GM21447 (cell line): ENCODE measurements around the gene MYO3B.
A peak's percentile ranks its signal among the peaks of the same experiment; 100 is the strongest.

Source experiments
- ATAC-seq: cut with Tn5 transposase; IDR thresholded peaks from one replicate; pipeline ENCODE4 v1.9.1; 2021; ENCODE audit not compliant: unreplicated experiment

The MYO3B gene, protein sequence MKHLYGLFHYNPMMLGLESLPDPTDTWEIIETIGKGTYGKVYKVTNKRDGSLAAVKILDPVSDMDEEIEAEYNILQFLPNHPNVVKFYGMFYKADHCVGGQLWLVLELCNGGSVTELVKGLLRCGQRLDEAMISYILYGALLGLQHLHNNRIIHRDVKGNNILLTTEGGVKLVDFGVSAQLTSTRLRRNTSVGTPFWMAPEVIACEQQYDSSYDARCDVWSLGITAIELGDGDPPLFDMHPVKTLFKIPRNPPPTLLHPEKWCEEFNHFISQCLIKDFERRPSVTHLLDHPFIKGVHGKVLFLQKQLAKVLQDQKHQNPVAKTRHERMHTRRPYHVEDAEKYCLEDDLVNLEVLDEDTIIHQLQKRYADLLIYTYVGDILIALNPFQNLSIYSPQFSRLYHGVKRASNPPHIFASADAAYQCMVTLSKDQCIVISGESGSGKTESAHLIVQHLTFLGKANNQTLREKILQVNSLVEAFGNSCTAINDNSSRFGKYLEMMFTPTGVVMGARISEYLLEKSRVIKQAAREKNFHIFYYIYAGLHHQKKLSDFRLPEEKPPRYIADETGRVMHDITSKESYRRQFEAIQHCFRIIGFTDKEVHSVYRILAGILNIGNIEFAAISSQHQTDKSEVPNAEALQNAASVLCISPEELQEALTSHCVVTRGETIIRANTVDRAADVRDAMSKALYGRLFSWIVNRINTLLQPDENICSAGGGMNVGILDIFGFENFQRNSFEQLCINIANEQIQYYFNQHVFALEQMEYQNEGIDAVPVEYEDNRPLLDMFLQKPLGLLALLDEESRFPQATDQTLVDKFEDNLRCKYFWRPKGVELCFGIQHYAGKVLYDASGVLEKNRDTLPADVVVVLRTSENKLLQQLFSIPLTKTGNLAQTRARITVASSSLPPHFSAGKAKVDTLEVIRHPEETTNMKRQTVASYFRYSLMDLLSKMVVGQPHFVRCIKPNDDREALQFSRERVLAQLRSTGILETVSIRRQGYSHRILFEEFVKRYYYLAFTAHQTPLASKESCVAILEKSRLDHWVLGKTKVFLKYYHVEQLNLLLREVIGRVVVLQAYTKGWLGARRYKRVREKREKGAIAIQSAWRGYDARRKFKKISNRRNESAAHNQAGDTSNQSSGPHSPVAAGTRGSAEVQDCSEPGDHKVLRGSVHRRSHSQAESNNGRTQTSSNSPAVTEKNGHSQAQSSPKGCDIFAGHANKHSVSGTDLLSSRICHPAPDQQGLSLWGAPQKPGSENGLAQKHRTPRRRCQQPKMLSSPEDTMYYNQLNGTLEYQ (N-terminal part only)

DNA sequence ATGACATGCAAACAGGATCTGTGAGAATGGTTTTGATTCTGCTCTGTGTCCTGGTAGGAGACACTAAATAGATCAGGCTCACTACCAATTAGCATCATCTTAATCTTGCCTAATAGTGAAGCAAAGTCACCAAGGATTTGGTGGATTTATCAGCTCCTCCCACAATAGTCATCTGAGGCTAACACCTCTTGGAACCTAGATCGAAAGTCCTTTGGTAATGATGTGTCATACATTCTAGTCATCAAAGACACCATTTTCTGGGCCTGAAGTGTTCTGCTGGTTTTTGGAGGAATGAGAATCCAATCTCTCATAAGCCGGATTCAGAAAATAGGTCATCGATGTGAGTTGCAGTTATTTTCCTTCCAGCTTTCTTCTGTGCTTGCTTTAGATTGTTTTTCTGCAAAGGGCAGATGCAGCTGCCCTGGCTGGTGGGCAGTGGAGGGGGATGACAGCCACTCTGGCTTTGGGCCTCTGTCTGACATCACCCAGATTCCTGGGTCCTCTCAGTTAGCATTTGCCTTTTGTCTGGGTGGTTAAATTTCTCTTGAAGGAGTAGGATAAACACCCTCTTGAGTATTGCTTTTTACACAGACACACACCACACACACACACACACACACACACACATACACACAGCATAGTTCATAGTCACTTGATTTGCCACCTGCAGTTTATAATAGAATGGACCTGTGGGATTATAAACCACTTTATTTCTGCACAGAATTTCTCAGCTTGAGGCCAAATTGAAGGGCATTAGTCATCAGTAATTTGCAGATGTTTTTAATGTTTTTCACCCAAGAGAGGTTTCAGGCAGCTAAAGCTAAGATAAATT lies at the start of gene MYO3B:
Gene MYO3B, plus strand, starts transcription at position 198 of the 832 bp plus-strand sequence. Its CDS starts 141 bp downstream, at position 339.
- ATAC-seq: peak; percentile 39

DNA sequence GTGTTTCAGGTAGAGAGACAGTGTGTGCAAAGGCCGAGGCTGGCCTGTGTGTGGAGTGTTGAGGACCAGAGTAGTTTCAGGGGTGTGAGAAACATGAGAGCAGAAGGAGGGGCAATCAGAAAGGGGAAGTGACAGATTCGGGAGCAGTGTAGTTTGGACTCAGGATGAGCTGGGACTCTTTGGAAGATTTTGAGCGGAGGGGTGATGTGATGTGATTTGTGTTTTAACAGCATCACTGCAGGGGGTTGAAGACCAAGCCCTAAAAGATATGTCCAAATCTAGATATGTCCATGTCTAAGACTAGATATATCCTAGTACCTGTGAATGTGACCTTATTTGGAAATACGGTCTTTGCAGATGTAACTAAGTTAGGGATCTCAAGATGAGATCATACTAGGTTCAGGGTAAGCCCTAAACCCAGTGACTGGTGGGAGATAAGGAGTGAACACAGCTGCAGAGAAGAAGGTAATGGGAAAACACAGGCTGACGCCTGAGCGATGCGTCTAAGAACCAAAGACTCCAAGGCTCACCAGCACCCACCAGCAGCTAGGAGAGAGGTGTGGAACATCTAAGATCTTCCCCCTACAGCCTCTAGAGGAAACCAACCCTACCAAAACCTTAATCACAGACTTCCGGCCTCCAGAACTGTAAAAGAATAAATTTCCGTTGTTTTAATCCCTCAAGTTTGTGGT lies 38.5 kb upstream of the MYO3B start:
- no peak for ATAC-seq

DNA sequence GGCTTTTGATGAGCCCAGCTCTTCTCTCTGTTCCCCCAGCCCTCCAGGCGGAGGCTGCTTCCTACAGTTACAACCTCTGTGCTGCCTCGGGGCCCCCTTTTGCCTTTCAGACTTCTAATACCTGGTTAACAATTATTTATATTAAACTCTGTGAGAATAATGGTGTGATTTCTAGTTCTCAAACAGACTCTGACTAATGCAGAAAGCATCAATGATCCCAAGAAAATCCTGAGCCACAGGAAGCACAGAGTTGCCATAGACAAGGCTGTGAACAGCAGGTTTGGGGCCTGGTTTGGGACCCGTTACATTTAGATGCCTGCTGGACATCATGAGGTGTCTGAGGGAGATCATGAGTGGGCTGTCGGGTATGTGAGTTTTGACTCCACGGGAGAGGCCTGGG lies 37.4 kb upstream of the MYO3B start:
- no peak for ATAC-seq

DNA sequence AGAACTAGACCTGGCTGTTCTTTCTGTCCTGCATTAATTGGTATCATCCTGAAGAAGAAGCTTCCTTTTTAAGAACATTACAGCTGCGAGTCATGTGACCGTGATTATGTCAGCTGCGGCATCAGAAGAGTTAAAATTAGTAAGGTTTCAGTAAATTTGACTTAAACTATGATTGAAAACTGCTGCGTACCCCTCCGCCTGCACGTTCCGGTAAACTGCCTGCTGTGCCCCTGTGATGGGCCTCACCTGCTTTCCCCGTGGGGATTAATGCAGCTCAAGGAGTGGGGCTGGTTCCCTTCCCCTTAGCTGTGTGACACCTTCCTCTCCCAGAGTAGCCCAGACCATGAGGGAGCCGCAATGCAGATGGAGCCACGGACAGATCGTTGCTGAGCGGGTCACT lies 36.1 kb upstream of the MYO3B start:
- ATAC-seq: no peak

DNA sequence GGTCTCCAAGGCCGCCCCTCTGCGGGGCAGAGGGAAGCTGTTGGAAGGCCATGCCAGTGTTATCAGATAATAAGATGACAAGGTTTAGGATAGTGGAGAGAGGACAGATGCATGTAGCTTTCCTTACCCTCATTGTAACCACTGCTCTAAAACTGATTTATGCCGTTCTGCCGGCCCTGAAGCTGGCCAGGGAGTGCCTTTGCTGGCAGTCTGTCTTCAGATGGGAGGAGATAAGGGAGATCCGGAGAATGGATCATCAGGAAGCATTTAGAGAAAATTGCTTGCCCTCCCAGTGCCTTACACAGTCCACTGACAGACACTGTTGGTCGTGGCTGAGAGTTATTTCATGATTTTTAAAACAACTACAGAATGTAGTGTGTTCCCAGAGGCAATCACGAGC lies 35.4 kb upstream of the MYO3B start:
- ATAC-seq: no peak

DNA sequence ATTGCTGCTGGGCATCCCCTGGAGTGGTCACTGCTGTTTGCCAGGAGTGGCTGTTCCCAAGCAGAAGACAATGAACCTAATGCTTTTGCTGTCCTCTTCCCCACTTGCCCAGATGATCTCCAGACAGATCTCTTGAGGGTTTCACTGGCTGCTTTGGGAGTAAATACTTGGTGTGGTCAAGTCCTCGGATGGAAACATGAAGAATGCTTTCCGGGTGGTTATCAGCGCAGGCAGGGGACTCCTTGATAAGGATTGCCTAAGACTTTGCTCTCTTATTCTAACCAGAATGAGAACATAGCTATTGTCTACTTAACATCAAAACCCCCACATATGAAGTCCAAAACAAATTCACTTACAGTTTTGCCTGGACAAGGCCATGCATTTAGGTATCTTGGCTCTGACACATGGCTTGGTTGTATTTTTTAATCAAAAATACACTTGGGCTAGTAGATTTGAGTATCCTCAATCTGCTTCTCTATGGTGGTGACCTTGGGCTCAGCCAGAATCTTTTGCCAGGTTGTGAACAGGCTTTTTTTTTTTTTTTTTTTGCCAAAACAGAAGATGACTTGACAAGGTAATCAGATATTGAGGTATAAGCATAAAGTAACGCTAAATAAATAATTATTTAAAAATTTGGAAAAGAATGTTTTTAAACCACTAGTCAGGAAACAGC lies 34.8 kb upstream of the MYO3B start:
- no peak for ATAC-seq

DNA sequence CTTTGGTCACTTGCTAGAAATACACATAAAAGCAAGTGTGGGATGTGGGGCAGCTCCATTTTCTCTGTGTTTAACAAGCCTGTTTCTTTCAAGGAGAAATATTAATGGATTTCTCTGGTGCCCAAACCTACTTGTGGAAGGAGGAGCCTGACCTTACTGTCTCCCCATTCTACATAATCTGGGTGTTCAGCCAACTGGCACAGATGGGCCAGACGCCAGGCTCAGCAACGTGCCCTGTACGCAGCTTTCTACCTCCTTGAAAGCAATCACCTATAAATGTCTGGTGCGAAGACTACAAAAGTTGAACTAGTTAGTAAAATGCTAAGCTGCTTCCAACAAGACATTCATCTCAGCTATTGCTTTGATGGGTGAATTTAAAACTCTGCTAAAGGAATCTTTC lies 33.2 kb upstream of the MYO3B start:
- ATAC-seq: no peak

DNA sequence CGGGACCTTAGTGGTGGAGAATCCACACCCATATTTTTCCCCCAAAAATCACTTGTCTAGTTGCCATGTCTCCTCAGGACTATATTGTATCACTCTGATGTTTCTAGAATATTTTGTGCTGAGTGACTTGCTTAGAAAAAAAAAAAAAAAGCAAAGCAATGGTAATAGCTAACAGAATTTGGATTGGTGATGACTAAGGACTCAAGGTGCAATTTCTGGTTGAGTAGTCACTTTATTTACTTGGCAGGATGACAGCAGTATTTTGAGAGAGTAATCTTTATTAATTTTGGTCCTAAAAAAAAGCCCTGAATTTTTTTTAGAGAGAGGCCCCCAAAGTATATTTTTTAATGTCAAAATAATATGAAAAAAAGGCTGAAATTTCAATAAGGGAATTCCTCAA lies 32.8 kb upstream of the MYO3B start:
- no peak for ATAC-seq

DNA sequence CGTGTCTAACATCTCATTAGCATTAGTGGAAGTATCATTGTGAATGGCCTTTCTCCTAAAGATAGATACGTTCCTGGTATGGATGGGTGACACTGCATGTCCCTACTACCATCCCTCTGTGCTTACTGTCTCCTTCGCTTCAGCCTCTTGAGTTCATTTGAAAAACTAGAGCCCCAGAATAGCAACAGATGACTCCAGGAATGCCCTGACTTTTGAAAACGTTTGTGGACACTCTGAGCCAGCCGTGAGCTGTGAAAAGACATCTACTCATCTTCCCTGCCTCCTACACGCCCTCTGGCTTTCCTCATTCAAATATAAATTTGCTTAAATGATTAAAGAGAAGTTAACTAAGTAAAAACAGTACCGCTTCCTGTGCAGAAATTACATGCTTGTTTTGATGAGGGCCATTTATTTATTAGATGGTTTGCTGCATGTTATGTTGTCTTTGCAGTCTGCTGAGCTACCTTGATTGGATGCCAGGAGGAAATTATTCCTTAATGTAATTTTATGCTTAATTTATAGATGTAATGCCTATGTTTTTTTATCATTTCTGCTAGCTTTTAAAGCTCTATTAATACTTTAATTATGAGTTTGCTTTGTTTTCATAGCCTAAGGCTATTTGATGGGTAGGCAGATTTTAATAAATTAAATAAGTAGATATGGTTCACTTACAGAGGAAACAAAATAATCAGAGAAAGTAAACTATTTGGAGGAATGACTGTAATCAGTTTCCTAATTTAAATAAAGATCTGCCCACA lies 32.1 kb upstream of the MYO3B start:
- no peak for ATAC-seq

DNA sequence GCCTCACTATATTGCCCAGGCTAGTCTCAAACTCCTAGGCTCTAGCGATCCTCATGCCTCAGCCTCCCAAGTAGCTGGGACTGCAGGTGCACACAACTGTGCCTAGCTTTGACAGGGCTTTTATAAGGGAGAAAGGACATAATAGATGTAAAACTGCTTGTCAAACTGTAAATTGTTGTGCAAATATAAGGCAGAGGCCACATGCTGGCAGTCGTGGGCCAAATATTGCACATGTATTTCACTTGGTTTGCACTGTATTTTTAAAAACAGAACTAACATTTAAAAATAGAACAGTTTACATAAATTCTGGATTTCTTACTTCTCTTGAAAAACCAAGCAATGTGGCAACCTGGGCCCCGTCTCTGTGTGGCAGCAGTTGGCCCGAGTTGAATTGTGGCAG lies 31.2 kb upstream of the MYO3B start:
- ATAC-seq: no peak

DNA sequence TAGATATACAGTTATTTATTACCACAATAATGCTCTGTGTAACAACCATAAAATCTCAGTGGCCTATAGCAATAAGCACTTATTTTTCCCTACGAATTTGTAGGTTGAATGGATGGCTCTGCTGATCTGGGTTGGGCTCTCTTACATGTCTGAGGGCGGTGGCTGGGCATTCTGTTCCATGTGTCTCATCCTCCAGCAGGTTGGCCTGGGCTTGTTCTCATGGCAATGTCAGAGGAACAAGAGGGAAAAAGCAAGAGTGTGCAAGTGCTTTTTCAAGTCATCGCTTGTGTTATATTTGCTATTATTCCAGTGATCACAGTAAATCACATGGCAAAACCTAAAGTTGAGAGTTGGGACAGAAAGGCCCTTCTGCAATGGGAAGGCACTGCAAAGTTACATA lies 30.4 kb upstream of the MYO3B start:
- ATAC-seq: no peak

DNA sequence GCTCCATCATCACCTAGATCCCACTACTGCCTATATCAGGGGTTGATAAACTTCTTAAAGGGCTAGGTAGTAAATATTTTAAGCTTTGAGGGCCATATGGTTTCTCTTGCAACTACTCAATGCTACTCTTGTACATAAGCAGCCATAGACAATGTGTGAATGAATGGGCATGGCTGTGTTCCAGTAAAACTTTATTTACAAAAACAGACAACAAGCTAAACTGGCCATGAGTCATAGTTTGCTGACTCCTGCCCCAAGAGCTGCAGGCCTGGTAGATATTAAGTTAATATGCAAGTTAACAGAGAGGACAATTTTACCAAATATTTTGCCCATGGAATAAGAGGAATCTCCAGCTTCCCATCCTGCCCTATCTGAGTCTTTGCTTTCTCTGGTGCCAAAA lies 29.8 kb upstream of the MYO3B start:
- ATAC-seq: no peak

DNA sequence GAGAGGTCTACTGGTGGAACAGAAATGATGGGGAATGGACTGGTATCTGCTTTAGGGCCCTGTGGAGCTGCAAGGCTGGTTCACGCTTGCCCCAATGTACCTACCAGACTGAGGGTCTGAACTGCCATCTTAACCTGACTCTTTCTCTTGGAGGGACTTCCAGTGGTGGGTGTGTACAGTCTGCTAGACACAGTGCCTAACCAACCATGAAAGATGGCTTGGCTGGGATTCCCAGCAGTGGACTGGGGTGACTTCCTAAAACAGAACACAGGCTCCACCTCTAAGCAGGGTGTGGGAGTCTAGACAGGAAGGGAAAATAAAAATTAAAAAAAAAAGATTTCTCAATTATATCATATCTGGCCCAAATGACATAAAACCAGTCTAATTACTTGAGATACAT lies 25.5 kb upstream of the MYO3B start:
- ATAC-seq: no peak

DNA sequence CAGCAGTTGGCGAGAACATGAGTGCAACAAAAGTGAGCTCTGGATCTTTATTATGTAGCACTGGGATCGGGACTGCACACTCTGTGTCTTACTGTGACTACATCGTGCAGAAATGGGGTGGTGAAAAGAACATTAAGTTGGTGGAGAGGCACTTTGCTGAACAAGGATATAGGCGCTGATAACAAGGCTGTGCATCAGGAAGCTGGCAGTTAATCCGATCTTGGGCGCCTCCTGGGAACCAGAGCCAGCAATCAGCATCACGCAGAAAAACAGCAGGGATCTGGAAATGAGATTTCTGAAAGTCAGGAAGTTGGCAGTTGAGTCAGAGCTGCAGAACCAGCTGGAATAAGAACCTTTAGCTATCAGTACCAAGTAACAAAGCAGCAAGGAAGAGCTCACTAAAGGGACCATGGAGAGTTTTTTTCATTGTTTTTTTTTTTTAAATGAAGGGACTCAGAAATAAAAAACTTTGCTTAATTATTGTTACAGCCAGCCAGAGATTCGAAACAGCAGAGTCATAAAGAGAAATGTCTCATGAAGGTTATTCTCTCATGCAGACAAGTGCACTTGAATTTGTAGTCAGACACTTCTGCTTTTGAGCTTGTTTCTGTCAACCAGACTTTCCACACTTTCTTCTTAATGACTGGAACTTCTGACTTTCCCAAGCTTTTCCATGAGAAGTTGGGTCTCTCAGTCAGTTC lies 22.8 kb upstream of the MYO3B start:
- ATAC-seq: peak; percentile 45

DNA sequence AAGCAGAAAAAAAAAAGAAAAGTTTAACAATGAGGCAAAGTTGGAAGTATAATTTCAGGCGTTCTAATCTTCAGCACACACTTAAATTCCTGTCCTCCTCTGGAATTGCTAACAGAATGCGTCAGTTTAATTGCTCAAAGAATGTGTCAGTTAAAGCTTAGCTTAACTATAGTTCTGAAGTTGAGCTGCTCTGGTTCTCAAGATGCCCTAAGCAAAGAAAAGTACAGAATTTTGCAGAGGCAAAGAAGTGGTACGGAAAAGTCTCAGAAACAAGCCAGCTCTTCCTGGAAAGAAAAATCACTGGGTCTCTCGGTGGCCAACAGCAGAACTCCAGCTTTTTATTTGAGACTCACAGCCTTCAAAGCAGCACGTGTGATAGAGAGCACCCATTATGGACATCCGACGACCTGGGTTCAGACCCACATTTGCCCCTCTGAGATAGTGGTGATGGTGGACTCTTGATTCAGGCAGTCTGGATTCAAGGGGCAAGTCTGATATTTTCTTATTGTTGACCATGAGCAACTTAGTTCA lies 22.2 kb upstream of the MYO3B start:
- no peak for ATAC-seq

DNA sequence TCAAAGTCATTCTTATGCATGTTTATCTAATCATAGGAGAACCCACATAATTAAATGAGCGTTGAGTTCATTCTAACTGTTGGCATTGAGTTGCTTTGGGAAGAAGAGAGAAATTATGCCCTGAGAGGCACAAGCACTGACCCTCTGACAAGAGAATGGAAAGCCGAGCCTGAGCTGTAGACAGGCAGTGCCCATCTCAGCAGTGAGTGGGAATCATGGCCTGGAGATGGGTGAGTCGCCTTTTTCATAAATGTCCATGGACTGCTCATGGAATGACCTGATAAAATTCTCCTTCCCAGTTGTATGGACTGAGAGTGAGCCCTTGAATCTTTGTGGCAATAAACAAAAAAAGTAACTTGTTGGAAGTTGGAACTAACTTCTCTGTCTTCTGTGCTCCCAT lies 21.4 kb upstream of the MYO3B start:
- ATAC-seq: no peak

DNA sequence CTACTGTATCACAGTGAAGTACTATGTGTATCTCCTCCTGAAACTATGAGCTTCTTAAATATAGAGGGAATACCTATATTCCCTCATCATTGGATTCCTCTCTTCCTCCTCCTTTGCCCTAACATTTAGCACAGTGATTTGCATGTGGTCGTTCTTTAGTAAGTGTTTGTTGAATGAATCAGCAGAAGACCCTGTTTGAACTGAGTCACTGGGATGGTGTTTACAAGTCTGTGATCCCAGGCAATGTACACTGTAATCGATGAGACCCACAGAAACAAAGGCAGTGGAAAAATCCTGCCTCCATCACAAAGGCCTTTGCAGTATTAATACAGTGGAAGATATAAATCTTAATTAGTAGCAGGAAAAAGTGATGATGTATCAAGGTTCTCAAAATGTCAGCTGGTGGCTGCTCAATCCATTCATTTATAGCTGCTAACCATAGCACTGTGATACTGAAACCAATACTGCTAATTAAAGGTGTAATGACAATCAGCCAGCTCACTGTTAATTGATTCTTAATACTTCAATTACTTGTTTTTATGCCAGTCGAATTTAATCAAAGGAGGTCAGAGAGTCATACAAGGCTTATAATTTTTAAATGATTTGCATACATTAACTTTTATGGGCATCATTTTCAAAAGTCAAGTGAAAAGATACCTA lies 20.8 kb upstream of the MYO3B start:
- no peak for ATAC-seq
